ENCODE results near the gene ASZ1. TPM values are rescaled to one million over a fixed set of nuclear protein-coding genes. Genes with fewer than 3 reads are reported as not detected.

The ASZ1 gene
- total RNA-seq, 1 donor from 2014 or later, result not detected

DNA sequence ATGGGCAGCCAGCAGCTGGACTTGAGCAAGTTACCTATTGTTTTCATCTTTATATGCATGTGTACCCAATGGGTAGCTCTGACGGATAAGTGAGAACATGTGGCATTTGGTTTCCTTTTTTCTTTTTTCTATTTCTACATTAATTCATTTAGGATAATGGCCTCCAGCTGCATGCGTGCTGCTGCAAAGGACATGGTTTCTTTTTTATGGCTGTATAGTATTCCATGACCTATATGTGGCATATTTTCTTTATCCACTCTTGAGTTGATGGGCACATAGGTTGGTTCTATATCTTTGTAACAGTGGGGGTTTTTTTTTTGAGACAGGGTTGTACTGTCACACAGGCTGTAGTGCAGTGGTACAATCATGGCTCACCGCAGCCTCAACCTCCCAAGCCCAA is 37.4 kb downstream of the ASZ1 start:
- TF ChIP-seq, protein P1, sequence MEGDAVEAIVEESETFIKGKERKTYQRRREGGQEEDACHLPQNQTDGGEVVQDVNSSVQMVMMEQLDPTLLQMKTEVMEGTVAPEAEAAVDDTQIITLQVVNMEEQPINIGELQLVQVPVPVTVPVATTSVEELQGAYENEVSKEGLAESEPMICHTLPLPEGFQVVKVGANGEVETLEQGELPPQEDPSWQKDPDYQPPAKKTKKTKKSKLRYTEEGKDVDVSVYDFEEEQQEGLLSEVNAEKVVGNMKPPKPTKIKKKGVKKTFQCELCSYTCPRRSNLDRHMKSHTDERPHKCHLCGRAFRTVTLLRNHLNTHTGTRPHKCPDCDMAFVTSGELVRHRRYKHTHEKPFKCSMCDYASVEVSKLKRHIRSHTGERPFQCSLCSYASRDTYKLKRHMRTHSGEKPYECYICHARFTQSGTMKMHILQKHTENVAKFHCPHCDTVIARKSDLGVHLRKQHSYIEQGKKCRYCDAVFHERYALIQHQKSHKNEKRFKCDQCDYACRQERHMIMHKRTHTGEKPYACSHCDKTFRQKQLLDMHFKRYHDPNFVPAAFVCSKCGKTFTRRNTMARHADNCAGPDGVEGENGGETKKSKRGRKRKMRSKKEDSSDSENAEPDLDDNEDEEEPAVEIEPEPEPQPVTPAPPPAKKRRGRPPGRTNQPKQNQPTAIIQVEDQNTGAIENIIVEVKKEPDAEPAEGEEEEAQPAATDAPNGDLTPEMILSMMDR (IDR thresholded peaks at IDR 0.05; ENCODE audit: partially characterized antibody, unreplicated experiment), result no peak
- Mint-ChIP-seq H3K4me1 (ENCODE audit: low read depth, unreplicated experiment) (no peaks in the 10 kb centered on the region), H3K36me3 (ENCODE audit: unreplicated experiment) (no peaks in the 10 kb centered on the region), H3K27me3 (ENCODE audit: unreplicated experiment) (no peaks in the 10 kb centered on the region), H3K27ac (ENCODE audit: unreplicated experiment) (no peak overlapping the region), H3K9me3 (ENCODE audit: unreplicated experiment) (peaks cover 3% of the 10 kb centered on the region), H3K4me3 (ENCODE audit: unreplicated experiment) (no peak overlapping the region)
- DNase-seq, result no peak

DNA sequence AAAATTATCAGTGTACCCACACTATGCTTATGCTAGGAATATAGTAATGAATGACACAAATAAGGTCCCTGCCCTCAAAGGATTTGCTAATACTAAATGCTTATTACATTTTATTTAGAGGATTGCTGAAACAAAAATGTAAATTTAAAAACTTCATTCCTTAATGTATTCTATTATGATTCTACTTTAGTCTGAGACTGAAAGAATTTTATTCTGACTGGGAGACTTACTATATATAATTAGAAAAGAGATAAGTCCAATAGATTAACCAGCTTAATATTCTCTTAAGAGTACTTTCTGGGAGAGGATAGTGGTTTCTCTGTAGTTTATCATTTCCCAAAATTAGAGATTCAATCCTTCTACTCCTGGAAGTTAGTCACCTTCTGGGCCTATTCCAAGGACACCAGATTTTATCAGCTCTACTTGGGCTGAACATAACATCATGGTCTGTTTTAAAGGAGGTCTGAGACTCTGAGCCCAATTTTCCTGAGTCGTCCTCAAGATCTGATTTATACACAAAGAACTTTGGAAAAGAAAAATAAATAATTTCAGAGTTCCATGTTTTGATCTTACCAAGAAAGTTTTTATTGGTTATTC is 41.1 kb downstream of the ASZ1 start:
- H3K27ac Mint-ChIP-seq (ENCODE audit: unreplicated experiment), result no peak overlapping the region
- H3K27me3 Mint-ChIP-seq (ENCODE audit: unreplicated experiment), result no peaks in the 10 kb centered on the region
- H3K4me3 Mint-ChIP-seq (ENCODE audit: unreplicated experiment), result no peak overlapping the region
- H3K9me3 Mint-ChIP-seq (ENCODE audit: unreplicated experiment), result peaks cover 3% of the 10 kb centered on the region
- TF ChIP-seq, protein P1 (IDR thresholded peaks at IDR 0.05; ENCODE audit: partially characterized antibody, unreplicated experiment), result no peak
- H3K4me1 Mint-ChIP-seq (ENCODE audit: low read depth, unreplicated experiment), result no peaks in the 10 kb centered on the region
- H3K36me3 Mint-ChIP-seq (ENCODE audit: unreplicated experiment), result no peaks in the 10 kb centered on the region
- no peak for DNase-seq

DNA sequence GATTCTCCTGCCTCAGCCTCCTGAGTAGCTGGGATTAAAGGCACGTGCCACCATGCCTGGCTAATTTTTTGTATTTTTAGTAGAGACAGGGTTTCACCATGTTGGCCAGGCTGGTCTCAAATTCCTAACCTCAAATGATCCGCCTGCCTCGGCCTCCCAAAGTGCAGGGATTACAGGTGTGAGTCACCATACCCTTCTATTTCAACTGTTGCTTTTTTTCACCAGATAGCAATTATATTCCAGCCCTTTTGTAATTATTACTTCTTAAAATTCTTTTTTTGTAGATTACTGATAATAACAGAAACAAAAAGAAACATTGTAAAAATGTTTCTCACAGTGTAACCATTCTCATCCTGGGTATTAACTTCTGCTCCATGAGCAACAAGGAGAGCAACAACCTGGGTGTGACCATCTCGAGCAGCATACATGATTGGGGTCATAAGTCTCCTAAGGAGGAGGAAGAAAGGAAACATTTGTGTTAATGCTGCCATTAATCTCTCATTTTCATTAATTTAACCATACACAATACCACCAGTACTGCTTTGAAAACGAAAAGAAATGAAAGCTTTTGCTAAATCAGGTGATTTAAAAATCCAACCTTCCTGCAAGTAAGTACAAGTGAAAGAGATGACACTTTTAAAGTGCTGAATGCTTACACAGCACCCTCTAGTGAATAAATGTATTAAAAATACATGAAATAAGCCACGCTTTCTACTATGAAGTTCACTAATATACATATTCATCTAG is 41.8 kb downstream of the ASZ1 start:
- Mint-ChIP-seq H3K4me3 (ENCODE audit: unreplicated experiment) (no peak overlapping the region), H3K27ac (ENCODE audit: unreplicated experiment) (no peak overlapping the region), H3K9me3 (ENCODE audit: unreplicated experiment) (peaks cover 3% of the 10 kb centered on the region), H3K36me3 (ENCODE audit: unreplicated experiment) (no peaks in the 10 kb centered on the region), H3K4me1 (ENCODE audit: low read depth, unreplicated experiment) (no peaks in the 10 kb centered on the region), H3K27me3 (ENCODE audit: unreplicated experiment) (no peaks in the 10 kb centered on the region)
- TF ChIP-seq, protein P1 (IDR thresholded peaks at IDR 0.05; ENCODE audit: partially characterized antibody, unreplicated experiment), result no peak
- no peak for DNase-seq

DNA sequence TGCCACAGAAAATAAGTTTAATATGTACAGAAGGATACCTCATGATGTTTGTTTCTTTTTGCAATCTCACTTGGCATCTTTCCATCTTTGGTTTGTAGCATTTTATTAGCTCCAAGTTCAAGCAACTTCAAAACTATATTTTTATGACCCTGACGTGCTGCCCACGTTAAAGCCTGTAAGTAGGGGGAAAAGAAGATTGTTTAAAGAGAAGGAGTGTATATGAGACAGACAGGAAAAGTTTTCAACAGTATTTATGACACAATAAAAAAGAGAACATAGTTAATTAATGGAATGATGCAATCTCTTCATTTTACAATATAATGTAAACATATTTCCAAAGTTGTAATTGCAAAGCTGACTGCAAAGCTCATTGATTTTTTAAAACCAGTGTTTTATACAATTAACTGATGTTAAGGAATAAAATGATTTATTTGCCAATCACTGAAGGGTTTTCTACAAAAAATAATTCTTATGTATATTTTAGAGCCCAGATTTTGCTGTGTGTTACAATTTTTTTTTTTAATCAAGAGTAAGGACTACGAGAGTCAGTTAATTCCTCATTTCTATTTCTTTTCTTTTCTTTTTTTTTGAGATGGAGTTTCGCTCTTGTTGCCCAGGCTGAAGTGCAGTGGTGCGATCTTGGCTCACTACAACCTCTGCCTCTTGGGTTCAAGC is 42.5 kb downstream of the ASZ1 start:
- H3K27ac Mint-ChIP-seq (ENCODE audit: unreplicated experiment), result no peak overlapping the region
- H3K4me1 Mint-ChIP-seq (ENCODE audit: low read depth, unreplicated experiment), result no peaks in the 10 kb centered on the region
- no peak overlapping the region for H3K4me3 Mint-ChIP-seq (ENCODE audit: unreplicated experiment)
- H3K36me3 Mint-ChIP-seq (ENCODE audit: unreplicated experiment), result no peaks in the 10 kb centered on the region
- H3K9me3 Mint-ChIP-seq (ENCODE audit: unreplicated experiment), result peaks cover 3% of the 10 kb centered on the region
- TF ChIP-seq, protein P1 (IDR thresholded peaks at IDR 0.05; ENCODE audit: partially characterized antibody, unreplicated experiment), result no peak
- H3K27me3 Mint-ChIP-seq (ENCODE audit: unreplicated experiment), result no peaks in the 10 kb centered on the region
- no peak for DNase-seq
